Kidney (tissue), 14 donors: ENCODE measurements around the gene GTF3C1. TPM values are rescaled to one million over a fixed set of nuclear protein-coding genes. Genes with fewer than 3 reads are reported as not detected.

Experiments used
- DNase-seq, 5 donors: peaks; one replicate each; pipeline ENCODE4 v3.0.0-alpha.2; 2013 to 2020
- FAIRE-seq: peaks from 2 replicates; lab custom pipeline; 2012; peaks lifted over from hg19 to GRCh38; lab: Jason Lieb, UNC
- H3K27ac ChIP-seq, 2 donors: one replicate each; pipeline ENCODE4 v1.7.0; 2013; ENCODE audit warnings: low read depth in 2 of 2, low read length in 2 of 2, inconsistent platforms in 1 of 2
- H3K27me3 ChIP-seq: one replicate; pipeline ENCODE4 v1.7.1; 2013; ENCODE audit warnings: low read length, inconsistent platforms; ENCODE audit not compliant: control insufficient read depth, insufficient read depth
- H3K36me3 ChIP-seq, 3 donors: one replicate each; pipeline versions ENCODE4 v1.7.0 to v1.7.1; 2013; ENCODE audit warnings: low read length in 3 of 3, control low read depth in 1 of 3, inconsistent platforms in 1 of 3; ENCODE audit not compliant: insufficient read depth in 3 of 3, control insufficient read depth in 2 of 3
- H3K4me1 ChIP-seq, 3 donors: one replicate each; pipeline versions ENCODE4 v1.7.0 to v1.7.1; 2013; ENCODE audit warnings: low read length in 3 of 3, inconsistent platforms in 1 of 3, low read depth in 1 of 3; ENCODE audit not compliant: control insufficient read depth in 2 of 3, insufficient read depth in 2 of 3
- H3K4me3 ChIP-seq, 3 donors: one replicate each; pipeline versions ENCODE4 v1.7.0 to v1.8.1; 2013; ENCODE audit warnings: low read length in 3 of 3, control low read depth in 1 of 3, inconsistent platforms in 1 of 3
- H3K9ac ChIP-seq, 3 donors: one replicate each; pipeline versions ENCODE4 v1.7.0 to v1.7.1; 2013; ENCODE audit warnings: low read length in 3 of 3, control low read depth in 1 of 3, inconsistent platforms in 1 of 3
- H3K9me3 ChIP-seq, 3 donors: one replicate each; pipeline versions ENCODE4 v1.7.0 to v1.7.1; 2013; ENCODE audit warnings: low read length in 3 of 3, control low read depth in 1 of 3, inconsistent platforms in 1 of 3; ENCODE audit not compliant: control insufficient read depth in 2 of 3, insufficient read depth in 1 of 3
- CTCF ChIP-seq: IDR thresholded peaks from 3 replicates; pipeline ENCODE4 v1.5.1; 2012; ENCODE audit warnings: mild to moderate bottlenecking, moderate library complexity, borderline replicate concordance; ENCODE audit not compliant: insufficient read depth; ENCODE audit errors: extremely low read depth
- intact Hi-C: fragments of 100-400 bp; cut with DNase I; formaldehyde crosslinking; loops from one replicate; pipeline ENCODE4 v1.11.1; 2022
- polyA plus RNA-seq: library from polyadenylated mRNA; stranded (reverse); fragments of 350-450 nt; fragmentation: Illumina TruSeq; extraction: RNeasy Lipid Tissue Mini Kit (QIAGEN cat#74804); gene quantifications from one replicate; pipeline ENCODE4 v1.2.3, GENCODE V29; 2014; ENCODE audit warnings: low read depth, low replicate concordance; ENCODE audit not compliant: insufficient read depth
- total RNA-seq: library from RNA; stranded (reverse); fragmentation: NEBNext Ultra II Directional; extraction: Animal tissue kit (Norgen Biotek cat#: 25700); gene quantifications from one replicate; pipeline ENCODE4 v1.2.1, GENCODE V29; 2021
- donor health status: control.
- donor health status: control.
- donor health status: control.
- donor health status: control.
- donor health status: control.
- donor health status: DM: yes; HTN: yes; CAD: no.
- donor health status: Normal renal cell carcinoma (clear cell type).

The GTF3C1 gene
- total and polyA plus RNA-seq, 2 donors from 2014 or later = 59.0 to 81.7 TPM

DNA sequence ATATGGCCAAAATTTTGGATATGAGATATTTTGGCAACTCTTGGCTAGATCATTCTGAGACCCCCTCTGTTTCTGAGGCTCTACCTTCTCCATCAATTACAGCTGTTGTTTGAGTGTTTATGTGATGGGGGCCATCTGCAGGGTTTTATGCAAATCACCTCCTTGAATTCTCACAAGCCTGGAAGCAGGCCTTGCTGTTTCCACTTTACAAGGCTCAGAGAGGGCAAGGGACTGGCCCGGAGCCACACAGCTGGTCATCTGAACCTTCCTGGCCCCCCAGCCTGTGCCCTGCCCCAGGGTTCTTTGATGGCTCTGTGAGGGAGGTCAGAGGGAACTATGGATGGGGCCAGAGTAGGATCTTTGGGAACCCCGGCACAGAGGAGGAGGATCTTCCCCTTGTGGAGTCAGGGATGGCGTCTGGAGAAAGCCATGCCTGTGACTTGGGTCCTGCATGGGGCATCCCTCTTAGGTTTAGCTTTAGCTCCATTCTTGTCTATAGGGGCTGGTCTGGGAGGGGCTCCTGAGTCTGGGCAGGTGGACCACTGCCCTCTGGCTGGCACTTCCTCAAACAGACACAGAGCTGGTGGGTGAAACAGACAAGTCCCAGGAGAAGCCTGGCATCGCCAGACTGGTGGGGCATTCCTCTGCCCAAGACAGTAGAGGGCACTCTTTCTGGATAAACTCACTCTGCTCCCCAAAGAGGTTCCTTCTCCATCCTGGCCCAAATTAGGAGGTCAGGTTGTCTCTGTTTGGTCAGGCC is 121.5 kb downstream of the GTF3C1 start:
- no peaks in the 10 kb centered on the region for H3K27me3 ChIP-seq
- intact Hi-C loops = no loop called here
- H3K36me3 ChIP-seq = no peaks in the 10 kb centered on the region
- H3K4me1 ChIP-seq = no peaks in the 10 kb centered on the region
- H3K4me3 ChIP-seq = no peak overlapping the region
- H3K9me3 ChIP-seq = no peaks in the 10 kb centered on the region
- FAIRE-seq (no peak), DNase-seq (no peak)
- no peak for TF ChIP-seq CTCF
- H3K9ac ChIP-seq = no peak overlapping the region
- no peak overlapping the region for H3K27ac ChIP-seq

DNA sequence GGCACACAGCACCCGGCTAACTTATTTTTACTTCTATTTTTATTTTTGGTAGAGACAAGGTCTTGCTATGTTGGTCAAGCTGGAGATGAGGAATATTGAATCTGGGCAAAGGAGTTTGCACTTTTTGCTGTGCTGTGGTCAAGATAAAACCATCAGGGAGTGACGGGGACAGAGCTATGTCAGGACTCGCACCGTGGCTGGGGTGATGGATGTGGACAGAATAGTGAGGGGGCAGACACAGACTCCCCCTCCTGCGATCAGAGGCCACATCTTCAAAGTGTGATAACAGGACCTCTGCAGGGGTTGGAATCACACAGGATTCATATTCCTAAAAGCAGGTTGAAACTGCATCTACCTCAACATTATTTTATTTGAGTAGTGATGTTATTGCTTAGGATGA is 122.2 kb downstream of the GTF3C1 start:
- no peak for FAIRE-seq

GRCh38 chr16:27426423-27427408 is 123.0 kb downstream of the GTF3C1 start:
- no peak for FAIRE-seq
- Histone ChIP-seq H3K4me3 (no peak overlapping the region), H3K27ac (no peak overlapping the region), H3K27me3 (no peaks in the 10 kb centered on the region), H3K4me1 (no peaks in the 10 kb centered on the region), H3K9me3 (peaks cover 0 to 14% (median 4%) of the 10 kb centered on the region in 3 donors), H3K36me3 (no peaks in the 10 kb centered on the region), H3K9ac (no peak overlapping the region)
- intact Hi-C loops = no loop called here
- TF ChIP-seq CTCF = no peak
- peak in 3 of 5 donors; percentile 36 to 61 (median 36) for DNase-seq

More for the DNA sequence above, 122.2 kb downstream of the GTF3C1 start:
- intact Hi-C loops = no loop called here
- H3K36me3 ChIP-seq = no peaks in the 10 kb centered on the region
- no peak overlapping the region for H3K4me3 ChIP-seq
- no peak overlapping the region for H3K27ac ChIP-seq
- TF ChIP-seq CTCF = no peak
- H3K9ac ChIP-seq = no peak overlapping the region
- H3K9me3 ChIP-seq = peaks cover 0 to 6% (median 4%) of the 10 kb centered on the region in 3 donors
- no peaks in the 10 kb centered on the region for H3K4me1 ChIP-seq
- no peaks in the 10 kb centered on the region for H3K27me3 ChIP-seq
- DNase-seq = no peak
